ENCODE results near the gene ELL.

DNA sequence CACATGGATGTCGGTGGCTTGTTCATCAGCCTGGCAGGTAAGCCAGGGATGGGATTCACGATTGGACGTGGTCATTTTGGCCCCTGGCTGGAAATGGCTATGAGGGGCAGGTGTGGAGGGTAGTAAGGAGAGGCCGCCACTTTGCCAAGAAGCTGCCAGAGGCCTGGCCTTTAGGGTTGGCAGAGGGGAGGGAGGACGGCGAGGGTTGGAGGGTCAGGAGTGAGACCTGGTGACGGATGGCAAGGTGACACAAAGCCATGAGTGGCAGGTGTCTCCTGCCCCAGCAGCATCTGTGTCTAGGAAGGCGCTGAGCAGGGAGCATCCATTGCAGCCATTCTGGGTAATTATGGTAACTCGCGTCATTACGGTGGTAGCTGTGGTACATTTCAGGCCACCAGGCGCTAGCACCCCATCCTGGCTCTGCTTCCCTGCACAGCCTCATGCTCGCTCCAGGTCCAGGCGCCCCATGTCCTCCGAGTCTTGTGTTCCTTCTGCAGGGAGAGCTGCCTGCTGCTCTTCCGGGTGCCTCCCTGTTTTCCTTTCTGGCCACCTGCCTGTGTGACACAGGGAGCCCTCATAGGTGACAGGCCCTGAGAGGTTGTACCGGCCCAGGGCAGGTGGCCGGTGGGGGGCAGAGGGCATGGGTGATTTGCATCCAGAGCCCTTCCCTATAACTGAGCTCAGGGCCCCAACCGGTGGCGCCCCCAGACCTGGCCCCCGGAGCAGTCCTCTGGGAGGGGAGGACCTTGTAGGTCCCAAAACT is 98.4 kb downstream of the ELL start:
- TF ChIP-seq SUZ12 (IDR thresholded peaks at IDR 0.05; ENCODE audit: extremely low read depth, insufficient read depth, insufficient read length) (no peak), YY1 (IDR thresholded peaks at IDR 0.05; ENCODE audit: insufficient read depth, insufficient read length) (no peak), ZNF274 (IDR thresholded peaks at IDR 0.05; ENCODE audit: low read depth, low read length) (no peak)
